MM.1S (cell line): ENCODE measurements around the gene RAMP1.

Source experiments
- EZH2 ChIP-seq: fragments of 300-600 bp; sonication (generic); optimal IDR thresholded peaks from 2 replicates; pipeline ENCODE3; 2017; ENCODE audit warnings: low read depth, mild to moderate bottlenecking, antibody characterized with exemption, low read length, mixed read lengths
- TF ChIP-seq, protein P1 (sequence below): fragments of 300-600 bp; sonication (generic); IDR thresholded peaks from 2 replicates; pipeline ENCODE4 v1.5.1; 2016; ENCODE audit warnings: antibody characterized with exemption, low read length, mixed read lengths

DNA sequence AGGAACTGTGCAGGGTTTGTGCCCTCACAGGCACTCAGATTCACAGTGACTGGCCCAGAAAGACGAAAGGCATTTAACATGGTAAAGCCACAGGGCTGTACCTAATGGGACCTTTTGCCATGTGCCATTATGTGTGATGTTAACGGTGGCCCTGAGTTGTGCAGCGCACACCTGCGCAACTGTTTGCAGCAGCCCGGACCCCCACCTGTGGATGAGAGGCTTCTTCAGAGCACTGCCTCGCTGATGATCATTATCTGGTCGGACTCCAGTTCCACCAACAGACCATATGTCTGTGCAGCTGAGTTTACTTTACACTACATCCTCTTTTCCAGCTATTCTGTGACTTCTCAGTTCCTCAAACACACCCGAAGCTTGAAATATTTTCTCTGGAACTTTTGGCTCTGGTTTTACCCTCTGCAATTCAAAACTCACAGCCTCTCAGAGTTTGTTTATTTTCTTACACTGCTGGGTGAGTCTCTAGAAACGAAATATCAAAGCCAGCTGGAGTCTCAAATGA lies 71.8 kb downstream of the RAMP1 start:
- TF ChIP-seq, protein P1, sequence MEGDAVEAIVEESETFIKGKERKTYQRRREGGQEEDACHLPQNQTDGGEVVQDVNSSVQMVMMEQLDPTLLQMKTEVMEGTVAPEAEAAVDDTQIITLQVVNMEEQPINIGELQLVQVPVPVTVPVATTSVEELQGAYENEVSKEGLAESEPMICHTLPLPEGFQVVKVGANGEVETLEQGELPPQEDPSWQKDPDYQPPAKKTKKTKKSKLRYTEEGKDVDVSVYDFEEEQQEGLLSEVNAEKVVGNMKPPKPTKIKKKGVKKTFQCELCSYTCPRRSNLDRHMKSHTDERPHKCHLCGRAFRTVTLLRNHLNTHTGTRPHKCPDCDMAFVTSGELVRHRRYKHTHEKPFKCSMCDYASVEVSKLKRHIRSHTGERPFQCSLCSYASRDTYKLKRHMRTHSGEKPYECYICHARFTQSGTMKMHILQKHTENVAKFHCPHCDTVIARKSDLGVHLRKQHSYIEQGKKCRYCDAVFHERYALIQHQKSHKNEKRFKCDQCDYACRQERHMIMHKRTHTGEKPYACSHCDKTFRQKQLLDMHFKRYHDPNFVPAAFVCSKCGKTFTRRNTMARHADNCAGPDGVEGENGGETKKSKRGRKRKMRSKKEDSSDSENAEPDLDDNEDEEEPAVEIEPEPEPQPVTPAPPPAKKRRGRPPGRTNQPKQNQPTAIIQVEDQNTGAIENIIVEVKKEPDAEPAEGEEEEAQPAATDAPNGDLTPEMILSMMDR = no peak
- no peak for TF ChIP-seq EZH2
